ENCODE measurements around the gene MVD.
"Not testable (repeated sequence)": the region's sequence is repeated elsewhere in the genome, so short reads cannot be mapped to it uniquely, and the experiment has no call there.

Gene MVD

DNA sequence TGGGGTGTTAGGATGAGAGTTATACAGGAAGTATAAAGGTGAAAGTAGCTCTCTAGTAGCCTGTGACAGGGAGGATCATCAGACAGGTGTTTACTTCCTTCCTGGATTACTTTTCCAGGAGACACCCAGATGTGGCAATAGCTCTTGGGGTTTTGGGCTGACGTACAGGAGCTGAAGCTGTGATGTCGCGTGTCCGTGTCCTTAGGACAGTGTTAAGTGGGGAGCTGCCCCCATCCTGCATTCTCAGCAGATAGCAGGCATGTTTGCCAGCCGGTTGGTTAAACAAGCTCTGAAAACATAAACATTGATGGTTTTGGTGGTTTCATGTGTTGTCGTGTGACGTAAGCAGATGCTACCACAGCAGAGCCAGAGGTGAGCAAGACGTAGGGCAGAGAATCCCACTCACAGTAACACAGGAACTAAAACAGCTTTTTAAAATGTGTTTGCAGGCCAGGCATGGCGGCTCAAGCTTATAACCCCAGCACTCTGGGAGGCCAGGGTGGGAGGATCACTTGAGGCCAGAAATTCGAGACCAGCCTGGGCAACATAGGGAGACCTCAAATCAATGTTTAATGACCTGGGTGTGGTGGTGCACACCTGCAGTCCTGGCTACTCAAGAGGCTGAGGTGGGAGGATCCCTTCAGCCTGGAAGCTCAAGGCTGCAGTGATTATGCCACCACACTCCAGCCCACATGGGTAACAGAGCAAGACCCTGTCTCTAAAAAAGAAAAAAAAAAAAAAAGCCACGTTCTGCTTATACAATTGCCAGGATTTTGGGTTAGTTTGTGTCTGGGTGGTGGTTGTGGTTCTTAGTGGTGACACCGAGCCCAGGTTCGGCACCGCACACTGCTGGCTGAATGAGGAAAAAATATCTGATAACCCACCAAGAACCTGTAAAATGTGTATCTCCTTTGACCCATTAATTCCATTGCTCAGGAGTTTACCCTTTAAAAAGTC, 42.8 kb downstream of the MVD start:
- DNase-seq = no peak

DNA sequence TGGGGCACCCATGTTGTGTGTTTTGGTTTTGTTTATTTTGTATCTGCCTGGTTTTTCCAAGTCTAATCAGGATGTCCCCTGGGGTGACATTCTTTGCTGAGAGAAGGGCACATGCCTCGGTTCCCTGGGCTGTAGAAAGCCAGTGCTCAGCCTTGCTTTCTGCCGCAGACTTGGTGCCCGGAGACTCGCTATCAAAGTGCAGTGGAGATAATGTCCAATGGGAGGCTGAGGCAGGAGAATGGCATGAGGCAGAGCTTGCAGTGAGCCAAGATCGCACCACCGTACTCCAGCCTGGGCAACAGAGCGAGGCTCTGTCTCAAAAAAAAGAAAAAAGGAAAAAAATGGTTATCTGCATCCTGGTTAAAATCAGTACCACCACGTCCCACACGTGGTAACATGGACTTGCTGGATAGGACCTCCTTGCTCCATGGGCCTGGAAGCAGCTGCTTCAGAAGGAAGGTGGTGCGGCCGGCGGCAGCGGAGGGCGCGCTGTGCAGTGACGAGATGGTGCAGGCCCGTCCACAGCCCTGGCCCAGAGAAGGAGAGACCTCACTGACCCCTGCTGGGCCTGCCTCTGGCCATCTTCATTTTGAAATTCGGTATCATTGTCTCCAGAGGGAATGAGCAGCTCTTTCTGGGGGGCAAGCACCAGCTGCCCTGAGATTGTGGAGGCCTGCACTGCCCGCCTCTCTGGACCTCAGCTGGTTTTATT, 43.8 kb downstream of the MVD start:
- no peak for DNase-seq

DNA sequence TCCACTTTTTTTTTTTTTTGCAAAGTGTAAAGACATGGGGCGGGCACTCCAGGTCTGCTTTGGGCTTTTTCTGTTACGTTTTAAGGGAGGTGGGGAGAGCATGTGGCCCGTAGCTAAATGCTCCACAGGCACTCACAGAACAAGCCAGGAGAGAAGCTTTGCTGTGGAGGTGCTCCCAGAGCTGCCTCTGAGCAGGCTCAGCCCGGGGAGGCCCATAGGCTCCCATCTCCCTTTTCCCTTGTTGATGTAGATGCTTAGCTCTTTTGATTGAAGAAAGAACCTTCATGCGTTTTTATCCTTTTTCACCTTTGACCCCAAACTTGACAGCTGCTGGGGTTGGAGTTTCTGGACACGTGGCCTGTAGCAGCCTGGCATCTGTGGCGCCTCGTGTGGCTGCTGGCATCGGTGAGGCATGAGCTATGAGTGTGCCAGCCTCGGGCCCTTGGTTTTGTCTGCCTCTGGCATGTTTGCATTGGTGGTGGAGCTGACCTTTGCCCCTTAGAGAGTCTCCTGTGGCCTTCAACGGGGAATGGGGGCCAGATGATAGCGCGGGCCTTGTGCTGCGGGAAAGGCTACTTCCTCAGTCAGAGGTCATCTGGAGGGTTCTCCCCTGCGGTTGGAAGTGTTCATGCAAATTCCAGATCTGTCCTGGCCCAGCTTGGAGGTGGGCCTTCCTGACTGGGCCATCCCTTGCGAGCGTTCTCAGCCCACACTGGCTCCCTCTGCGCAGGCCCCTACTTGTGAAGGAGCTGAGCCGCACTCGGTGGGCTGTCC, 44.5 kb downstream of the MVD start:
- no peak for DNase-seq

DNA sequence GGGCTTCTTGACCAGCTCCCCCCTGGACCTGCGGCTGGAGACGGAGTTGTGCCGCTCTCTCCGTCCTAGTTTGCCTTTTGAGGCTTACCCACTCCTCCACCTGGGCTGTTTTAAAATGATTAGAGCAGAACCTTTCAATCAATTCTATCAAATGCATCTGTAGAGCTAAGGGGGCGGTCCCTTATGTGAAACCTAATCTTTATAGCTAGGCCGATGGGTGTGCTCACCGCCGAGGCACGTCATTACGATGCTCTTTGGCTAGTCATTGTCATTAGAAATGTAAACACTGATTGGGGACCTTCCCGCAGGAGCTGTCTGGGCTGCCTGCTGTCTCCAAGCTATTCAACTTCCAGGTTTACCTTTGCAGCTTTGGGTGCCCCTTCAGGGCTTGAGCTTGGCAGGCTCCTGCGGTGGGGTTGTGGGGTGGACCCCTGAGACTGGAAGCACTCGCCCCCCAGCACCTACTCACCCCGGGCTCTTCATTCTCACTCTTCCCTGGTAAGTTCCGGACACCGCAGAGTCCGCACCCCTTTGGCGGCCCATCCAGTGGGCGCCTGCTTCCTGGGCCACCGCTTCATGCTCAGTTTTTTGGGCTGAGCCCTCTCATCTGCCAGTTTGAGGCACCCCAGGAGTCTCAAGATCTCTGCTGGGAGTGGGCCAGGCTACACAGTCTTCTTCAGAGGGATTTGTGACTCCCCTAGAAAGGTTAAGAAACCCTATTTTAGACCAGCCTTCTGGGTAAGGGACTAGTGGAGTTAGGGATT, 45.4 kb downstream of the MVD start:
- DNase-seq = no peak

DNA sequence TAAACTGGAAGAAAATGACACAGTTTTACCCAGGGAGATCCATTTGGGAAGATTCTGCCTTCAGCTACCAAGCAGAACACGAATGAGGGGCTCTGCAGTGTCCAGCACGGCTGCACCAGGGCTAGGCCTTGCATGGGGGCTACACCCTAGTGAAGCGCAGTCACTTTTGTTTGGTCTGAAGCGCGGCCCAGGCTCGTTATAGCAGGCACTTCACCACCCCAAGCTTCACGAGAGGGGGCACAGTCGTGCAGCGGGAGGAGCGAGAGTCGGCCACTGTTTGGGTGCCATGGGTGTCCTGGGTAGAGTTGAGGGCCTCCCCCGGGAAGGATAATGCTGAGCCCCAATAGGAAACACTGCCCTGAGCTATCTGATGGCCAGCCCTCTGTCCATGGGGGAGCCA, 46.2 kb downstream of the MVD start:
- DNase-seq = no peak

DNA sequence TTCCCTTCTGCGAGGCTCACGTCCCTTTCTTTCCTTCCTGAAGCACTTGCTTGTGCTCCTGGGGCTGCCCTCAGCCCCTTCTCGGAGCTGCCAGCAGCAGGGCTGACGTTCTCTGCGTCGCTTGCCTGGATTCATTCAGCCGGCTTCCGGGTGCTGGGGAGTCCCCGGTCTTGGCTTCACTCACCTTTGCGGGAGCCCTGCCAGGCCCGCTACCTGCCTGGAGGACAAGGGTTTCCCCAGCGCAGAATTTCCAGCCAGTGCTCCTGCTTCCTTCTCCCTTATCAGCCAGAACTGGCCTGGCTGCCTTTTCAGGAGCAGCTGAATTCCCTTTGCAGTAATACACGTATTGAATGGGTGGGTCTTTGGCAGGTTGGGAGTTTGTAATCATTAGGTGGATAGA, 46.6 kb downstream of the MVD start:
- DNase-seq = no peak

DNA sequence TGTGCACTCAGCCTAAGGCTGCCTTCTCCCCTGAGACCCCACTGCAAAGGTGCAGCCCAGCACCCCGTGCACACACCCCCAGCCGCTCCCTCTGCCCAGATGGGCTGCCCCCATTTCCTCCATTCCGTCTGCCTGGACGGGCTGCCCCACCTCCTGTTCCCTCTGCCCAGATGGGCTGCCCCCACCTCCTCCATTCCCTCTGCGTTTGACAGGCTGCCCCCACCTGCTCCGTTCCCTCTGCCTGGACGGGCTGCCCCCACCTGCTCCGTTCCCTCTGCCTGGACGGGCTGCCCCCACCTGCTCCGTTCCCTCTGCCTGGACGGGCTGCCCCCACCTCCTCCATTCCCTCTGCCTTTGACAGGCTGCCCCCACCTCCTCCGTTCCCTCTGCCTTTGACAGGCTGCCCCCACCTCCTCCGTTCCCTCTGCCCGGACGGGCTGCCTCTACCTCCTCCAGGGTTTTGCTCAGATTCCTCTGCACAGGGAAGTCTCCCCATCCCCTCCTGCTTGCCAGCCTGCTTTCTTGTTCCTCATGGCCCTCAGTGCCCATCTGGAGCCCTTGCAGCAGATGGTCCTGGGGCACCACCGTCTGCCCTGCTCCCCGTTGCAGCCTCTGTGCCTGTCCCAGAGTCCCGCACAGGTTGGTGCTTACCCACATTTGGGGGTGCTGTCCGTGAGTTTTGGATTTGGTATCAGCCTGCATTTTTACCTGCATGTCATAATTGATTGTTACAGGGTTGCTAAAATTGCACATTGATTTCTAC, 47.9 kb downstream of the MVD start:
- no peak for DNase-seq

DNA sequence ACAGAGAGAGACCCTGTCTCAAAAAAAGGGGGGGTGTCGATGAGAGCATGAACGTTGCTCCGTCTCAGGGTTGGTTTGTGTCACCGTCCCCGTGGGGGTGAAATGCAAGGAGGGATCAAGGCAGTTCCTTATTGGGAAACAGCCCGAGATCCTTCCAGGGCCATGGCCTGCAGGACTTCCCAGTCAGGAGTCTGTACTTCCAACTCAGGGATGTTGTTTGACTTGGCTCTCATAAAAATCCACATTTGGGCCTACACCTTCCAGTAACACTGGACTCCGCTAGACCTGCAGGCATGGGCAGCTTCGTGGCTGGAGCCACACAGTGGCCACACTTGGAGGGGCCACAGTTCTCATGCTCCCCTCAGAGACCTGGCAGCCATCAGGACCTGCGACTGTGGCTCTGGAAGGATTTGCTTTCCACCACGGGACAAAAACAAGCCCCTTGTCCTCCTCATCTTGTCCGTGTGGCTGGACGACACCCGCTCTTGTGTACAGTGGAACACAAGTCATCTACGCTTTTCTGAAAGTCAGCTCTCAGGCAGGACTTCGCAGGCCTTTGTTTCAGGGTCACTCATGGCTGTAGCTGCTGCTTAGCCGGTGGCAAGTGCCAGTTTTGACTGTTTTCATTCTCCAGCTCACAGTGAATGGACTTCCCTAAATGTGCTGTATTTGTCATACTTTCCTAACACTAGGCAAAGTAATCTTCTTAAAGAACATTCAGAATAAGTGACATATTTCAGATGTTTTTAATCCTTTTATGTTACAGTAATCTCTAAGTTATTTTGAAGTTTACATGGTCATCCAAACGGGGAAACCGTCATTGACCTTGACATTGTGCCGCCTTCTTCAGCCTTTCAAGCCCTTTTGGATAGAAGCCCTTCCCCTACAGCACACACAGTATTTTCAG, 48.7 kb downstream of the MVD start:
- peak; percentile 21 for DNase-seq

DNA sequence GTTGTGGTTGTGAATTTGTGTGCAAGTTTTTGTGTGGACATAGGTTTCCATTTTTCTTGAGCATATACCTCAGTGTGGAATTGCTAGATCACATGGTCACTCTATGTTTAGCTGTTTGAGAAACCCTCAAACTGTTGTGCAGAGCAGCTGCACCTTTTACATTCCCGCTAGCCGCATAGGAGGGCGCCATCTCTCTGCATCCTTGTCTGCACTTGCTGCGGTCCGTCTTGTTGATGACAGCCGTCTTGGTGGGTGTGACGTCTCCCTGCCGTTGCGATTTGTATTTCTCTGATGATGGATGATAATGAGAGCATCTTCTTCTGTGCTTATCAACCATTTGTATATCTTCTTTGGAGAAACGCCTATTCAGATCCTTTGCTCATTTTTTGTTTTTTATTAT, 49.6 kb downstream of the MVD start:
- DNase-seq = no peak

DNA sequence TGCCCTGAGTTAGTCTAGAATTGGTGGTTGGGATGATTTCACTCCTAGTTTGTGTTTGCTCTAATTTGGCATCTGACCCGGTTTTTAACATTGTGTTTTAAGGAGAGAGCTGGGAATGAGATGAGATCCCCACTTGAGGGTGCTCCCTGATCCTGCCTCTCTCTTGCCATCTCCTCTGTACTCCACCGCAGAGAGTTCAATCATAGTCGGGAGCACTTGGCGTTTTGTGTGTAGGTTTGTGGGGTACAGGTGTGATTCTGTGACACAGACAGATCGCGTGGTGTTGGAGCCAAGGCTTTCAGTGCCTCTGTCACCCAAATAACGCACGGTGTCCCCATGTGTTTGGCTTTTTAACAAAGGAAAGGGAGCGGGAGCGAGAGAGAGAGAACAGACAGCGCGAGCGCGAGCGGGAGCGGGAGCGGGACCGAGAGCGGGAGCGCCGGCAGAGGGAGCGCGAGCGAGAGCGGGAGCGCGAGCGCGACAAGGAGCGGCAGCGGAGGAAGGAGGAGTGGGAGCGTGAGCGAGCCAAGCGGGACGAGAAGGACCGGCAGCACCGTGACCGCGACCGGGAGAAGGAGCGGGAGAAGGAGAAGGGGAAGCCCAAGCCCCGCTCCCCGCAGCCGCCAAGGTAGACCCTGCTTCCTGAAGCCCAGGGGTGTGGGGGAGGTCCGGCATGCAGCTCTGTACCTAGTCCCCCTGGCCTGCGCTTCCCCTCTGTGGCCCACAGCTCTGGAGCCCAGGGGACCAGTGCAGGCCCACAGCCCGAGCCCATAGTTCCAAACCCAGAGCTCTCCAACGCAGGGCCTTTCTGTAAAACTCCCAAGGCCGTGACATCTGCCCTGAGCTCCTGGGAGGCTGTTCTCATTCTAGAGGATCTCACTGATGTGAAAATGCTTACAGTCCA, 51.7 kb downstream of the MVD start:
- no peak for DNase-seq

DNA sequence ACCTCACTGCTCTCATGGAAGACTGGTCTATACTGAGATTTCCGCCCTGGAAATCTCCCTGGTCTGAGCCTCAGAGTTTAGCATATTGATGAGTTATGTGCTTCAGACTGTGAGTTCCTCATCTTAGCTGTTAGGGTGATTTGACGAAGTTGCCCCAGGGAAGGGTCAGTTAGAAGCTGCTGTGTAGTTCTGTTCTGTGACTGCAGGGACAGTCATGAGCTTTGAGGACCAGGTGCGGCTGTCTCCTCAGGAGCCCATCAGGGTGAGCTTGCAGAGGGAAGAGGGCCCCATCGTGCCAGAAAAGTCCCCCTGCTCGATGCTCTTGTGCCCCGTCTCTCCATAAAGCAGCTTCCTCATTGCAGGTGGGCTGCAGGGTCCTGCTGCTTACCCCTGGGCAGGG, 52.8 kb downstream of the MVD start:
- DNase-seq = no peak

DNA sequence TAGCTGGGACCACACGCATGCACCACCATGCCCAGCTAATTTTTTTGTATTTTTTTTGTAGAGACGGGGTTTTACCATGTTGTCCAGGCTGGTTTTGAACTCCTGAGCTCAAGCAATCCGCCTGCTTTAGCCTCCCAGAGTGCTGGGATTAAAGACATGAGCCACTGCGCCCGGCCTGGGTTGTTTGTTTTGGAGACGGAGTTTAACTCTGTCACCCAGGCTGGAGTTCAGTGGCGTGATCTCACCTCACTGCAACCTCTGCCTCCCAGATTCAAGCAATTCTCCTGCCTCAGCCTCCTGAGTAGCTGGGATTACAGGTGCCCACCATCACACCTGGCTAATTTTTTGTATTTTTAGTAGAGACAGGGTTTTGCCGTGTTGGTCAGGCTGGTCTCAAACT, 53.5 kb downstream of the MVD start:
- not testable (repeated sequence) for DNase-seq

DNA sequence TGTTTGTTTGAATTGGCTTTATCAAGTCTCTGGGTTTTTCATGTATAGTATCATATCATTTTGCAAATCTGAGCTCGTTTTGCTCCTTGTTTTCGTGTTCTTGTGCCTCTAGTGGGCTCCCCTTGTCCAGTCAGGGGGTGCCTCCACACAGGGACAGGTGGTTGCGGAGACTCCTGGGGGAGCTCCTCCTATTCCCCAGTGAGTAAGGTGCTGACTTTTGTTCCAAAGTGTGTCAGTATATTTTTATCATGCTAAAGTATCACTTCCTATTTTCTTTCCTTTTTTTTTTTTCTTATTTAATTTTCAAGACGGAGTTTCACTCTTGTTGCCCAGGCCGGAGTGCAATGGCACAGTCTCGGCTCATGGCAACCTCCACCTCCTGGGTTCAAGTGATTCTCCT, 54.8 kb downstream of the MVD start:
- no peak for DNase-seq

DNA sequence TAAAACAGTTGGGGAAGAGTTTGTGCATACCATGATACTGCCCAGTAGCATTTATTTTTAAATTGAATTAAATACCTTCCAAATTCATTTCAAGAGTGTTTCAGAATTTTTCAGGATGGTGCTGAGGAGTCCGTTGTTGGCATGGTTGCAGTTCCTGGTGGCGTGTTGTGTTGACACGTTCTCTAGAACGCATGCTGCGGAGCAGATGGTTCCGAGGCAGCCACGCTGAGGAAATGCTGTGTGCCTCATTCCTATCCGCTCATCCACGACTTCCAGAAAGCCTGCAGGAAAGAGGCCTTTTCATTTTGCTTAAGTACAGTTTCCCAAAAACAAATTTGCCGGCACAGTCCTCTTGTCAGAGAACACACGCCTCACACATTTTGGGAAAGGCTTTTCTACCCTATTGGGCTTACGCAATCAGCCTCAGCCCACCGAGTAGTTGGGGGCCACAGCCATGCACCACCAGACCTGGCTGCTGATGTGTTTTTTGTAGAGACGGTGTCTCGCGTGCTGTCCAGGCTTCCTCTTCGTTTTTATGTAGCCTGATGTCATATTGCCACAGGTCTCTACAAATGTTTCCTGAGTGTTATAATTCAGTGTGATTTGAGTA, 56.6 kb downstream of the MVD start:
- DNase-seq = no peak

DNA sequence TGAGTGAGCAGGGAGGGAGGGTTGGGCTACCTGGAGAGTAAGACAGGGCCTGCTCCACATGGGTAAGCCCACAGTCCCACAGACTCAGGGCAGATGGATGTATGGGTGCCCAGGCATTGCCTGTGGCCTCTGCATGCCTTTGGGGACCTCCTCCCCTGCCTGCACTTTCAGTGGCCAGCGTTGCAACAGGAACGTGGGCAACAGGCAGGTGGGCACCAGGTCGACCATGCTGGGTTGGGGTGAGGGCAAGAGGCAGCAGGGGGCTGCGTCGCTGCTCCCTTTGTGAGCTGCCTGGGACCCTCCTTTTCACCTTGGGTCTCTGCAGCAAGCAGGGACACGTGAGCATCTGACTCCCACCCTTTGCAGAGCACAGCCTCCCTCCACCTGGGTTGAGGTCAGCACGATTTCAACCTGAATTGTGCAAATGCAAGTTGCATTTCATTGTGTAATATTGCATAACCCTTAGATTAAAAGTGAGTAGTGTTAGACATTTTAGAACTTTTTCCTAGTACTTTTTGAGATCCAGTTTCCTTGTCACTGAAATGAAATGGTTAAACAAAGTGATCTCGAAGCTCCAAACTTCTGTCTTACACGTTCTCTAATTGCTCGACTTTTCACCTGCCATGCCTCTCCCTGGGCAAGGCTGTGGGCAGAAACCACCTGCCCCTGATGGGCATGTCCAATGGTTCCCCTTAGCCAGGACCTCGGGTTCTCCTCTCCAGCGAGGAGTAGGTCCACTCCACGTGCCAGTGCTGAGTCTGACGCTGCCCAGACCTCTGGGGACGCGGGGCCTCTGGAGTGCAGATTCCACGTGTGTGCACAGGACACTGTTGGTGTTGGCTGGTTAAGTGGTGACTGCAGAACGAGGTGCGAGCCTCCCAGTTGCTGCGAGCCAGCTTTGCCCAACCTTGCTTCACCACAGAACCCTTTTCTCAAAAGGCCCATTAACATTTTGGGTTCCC, 57.4 kb downstream of the MVD start:
- no peak for DNase-seq

DNA sequence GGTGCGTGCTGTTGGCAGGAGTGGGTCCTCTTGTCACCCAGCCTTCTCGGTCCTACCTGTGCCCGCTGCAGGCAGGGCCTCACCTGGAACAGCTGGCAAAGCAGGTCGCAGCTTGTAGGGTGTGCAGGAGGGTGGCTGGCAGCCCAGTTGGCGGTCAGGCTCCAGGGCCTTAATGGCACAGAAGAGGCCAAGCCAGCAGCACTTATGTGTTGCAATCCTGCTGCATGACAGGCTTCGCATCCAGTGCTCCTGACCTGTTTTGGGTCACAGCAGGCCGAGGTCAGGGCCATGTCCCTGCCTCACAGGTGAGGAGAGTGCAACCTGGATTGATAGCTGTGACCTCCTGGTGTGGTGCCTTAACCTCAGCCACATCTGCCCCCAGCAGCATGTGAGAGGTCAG, 60.8 kb downstream of the MVD start:
- DNase-seq = no peak

Measured in inflammatory macrophage treated with lipopolysaccharide for 4 hours (primary cell).